HTERT RPE-1 (cell line): Measurements from ENCODE around the gene NDUFA1.
"Not testable (repeated sequence)": the region's sequence is repeated elsewhere in the genome, so short reads cannot be mapped to it uniquely, and the experiment has no call there.

Source experiments
- in situ Hi-C: fragments of 300-500 bp; cut with MboI; formaldehyde crosslinking; loops from 4 replicates; pipeline ENCODE4 v1.14.3; 2020; ENCODE audit warnings: low sequenced_read_pairs

Gene NDUFA1

GRCh38 chrX:119871599-119872395 is at the start of gene NDUFA1, which contains the start of gene RNF113A:
Gene NDUFA1, plus strand, starts transcription at chrX:119871832. Its CDS starts 80 bp downstream, at chrX:119871912.
Gene RNF113A, minus strand, starts transcription at chrX:119871733. Its CDS starts 120 bp downstream, at chrX:119871613.
- in situ Hi-C loops: no loop called here

DNA sequence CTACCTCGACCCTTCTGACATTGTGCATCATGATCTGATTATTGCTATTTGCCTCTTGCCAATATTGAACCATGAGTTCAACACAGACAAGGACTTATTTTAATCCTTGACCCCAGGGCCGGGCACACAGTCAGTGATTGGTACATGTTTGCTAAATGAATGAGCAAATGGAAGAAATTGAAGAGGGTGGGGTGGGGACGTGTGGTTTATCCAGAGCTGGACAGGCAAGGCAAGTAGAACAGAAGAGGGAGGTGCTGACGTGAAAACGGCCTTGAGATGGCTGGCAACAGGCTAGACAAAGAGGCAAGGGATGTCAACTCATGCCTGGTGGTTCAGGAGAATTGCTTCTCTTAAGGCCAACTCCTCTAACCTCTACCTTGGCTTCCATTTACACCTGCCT is 47.4 kb upstream of the NDUFA1 start:
- in situ Hi-C loops: not testable (repeated sequence)

- in situ Hi-C loops: no loop called here
These were observed 45.2 kb upstream of the NDUFA1 start for GRCh38 chrX:119826399-119826959.

- in situ Hi-C loops: no loop called here
These were observed 43.2 kb upstream of the NDUFA1 start for GRCh38 chrX:119828446-119828845.

- in situ Hi-C loops: no loop called here
These were observed 37.7 kb upstream of the NDUFA1 start for GRCh38 chrX:119833905-119834304.

- in situ Hi-C loops: no loop called here
These were observed 19.0 kb upstream of the NDUFA1 start, which contains the start of gene UPF3B for GRCh38 chrX:119852382-119853353. Gene UPF3B, minus strand, starts transcription at chrX:119852963. Its CDS starts 35 bp downstream, at chrX:119852928.

GRCh38 chrX:119853444-119853843 is 18.2 kb upstream of the NDUFA1 start:
- in situ Hi-C loops: no loop called here

DNA sequence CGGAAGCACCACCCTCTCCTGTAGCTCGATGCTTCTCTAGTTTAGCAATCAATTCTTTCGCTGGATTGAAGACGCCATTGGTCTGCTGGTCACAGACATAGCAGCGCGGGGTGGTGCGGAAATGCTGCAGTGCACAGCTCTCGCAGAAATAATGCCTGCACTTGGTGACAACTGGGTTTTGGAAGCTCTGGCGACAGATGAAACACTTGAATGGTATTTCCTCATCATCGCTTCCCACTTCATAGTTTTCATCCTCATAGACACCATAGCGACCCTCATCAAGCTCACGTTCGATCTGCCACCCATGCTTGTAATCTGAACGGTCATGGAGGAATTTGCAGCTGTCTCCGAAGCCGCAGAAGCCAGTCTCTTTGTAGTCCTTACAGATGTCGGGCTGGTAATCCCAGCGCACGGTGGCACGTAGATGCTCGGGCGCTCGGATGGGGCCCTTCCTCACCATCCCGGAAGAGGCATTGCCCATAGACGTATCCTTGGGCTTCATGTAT is 953 bp upstream of the NDUFA1 start:
- in situ Hi-C loops: no loop called here

- in situ Hi-C loops: no loop called here
These were observed 410 bp upstream of the NDUFA1 start for GRCh38 chrX:119871245-119871598.

- in situ Hi-C loops: no loop called here
These were observed 7.1 kb downstream of the NDUFA1 start for GRCh38 chrX:119878740-119879139.

GRCh38 chrX:119880076-119880475 is 8.4 kb downstream of the NDUFA1 start:
- in situ Hi-C loops: no loop called here

DNA sequence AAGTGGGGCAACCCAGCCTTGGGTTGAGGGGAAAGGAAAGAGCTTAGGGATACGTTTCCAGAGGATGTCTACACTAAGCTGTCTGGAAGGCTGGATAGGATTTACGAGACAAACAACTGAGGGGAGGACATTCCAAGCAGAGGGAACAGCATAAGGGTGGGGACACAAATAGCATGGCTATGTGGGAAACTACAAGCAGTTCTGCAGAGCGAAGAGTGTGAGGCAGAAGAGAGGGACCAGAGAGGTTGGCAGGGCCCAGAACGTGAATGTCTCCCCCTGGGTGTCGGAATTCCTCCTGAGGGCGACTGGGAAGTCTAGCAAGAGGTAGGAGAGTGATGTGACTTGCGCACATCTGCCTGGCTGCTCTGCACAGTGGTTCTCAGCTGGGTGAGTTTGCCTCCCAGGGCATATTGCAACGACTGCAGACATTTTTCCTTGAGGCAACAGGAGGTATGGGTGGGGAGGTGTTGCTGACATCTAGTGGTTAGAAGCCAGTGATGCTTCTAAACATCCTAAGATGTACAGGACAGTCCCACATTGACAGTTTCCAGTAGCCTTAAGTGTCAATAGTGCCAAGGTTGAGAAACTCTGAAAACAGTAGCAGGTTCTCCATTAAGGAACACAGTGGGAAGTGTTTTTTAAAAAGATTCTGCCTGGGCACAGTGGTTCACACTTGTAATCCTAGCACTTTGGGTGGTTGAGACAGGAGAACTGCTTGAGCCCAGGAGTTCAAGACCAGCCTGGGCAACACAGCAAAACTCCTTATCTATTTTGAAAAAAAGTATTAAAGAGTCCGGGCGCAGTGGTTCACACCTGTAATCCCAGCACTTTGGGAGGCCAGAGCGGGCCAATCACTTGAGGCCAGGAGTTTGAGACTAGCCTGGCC is 9.2 kb downstream of the NDUFA1 start:
- in situ Hi-C loops: no loop called here

DNA sequence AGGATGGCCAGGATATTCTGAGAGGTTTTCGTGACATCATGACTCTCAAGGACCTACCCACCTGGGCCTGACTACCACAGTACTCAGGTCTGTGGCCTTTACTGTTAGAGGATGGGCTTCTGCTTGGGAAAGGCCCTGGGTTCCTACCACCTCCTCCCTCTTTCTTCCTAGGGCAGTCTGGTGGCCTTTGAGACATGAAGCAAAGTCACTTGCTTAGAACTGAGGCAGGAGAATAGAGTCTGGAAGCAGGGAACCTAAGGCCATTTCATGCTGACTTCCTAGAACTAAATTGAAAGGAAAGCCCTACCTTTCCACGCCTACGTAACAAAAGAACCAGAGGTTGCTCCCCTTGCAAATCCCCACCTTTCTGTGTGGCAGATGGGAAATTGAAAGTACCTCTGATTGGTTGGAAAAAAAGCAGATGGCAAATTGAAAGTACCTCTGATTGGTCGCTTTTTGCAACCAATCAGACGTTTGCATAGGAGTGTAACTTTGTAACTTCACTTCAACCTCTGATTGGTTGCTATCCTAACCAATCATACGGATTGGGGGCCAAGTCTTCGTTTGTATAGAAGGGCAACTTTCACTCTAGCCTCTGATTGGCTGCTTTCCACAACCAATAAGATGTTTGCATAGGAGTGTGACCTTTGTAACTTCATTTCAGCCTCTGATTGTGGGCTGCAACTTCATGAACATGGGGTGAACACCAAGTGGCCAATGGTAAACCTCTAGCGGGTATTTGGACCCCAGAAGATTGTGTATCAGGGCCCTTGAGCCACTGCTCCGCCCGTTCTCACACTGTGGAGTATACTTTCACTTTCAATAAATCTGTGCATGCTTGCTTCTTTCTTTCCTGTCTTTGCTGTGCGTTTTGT is 14.2 kb downstream of the NDUFA1 start:
- in situ Hi-C loops: no loop called here

GRCh38 chrX:119887721-119888425 is 16.2 kb downstream of the NDUFA1 start:
- in situ Hi-C loops: no loop called here

DNA sequence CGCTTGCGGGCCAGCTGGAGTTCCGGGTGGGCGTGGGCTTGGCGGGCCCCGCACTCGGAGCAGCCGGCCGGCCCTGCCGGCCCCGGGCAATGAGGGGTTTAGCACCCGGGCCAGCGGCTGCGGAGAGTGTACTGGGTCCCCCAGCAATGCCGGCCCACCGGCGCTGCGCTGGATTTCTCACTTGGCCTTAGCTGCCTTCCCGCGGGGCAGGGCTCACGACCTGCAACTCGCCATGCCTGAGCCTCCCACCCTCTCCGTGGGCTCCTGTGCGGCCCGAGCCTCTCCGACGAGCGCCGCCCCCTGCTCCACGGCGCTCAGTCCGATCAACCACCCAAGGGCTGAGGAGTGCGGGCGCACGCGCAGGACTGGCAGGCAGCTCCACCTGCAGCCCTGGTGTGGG is 19.0 kb downstream of the NDUFA1 start:
- in situ Hi-C loops: not testable (repeated sequence)

- in situ Hi-C loops: not testable (repeated sequence)
These were observed 20.5 kb downstream of the NDUFA1 start for GRCh38 chrX:119891961-119892692.

DNA sequence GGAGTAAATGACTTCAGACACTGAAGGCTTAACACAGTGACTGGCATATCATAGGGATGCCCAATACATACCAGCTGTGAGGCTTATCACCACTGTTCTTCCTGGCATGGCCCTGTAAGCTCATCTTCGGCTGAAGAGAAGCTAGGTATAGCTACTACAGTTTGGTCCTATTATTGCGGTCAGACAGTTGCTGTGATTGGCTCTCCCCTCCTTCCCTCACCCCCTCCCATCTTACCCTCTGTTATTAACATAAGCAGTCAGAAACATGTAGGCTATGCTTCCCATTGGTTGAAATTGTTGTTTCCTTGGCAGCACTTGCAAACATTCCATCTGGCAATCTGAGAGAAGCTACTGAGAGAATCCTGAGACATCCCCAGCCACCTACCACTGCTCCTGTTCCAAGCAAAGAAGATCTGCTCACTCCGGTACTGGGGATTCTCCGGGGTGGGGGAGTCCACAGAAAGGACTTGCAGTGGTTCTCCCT is 24.3 kb downstream of the NDUFA1 start, which contains the start of gene AKAP14:
TSS of gene AKAP14 (plus strand) at position 51 of the 484 bp plus-strand sequence. CDS start 7,331 bp downstream, outside the sequence.
- in situ Hi-C loops: no loop called here
